Psoas muscle (tissue), 8 donors: Measurements from ENCODE around the gene COX7A2L. TPM values are rescaled to one million over a fixed set of nuclear protein-coding genes. Genes with fewer than 3 reads are reported as not detected.

Source experiments
- ATAC-seq, 4 donors: fragments of 200-7000 bp; cut with Tn5 transposase; one replicate each; pipeline ENCODE4 v1.9.1; 2020; ENCODE audit warnings: moderate library complexity in 3 of 4, mild to moderate bottlenecking in 2 of 4
- DNase-seq, 2 donors: peaks; one replicate each; pipeline ENCODE4 v3.0.0-alpha.2; 2020
- H3K27ac ChIP-seq: fragments of 200-600 bp; one replicate; pipeline ENCODE4 v1.8.0; 2022
- H3K27me3 ChIP-seq, 3 donors: fragments of 200-600 bp in 1 of 3; one replicate each; pipeline versions ENCODE4 v1.6.1 to v1.8.0; 2013 to 2022; ENCODE audit warnings: low read length in 2 of 3, mild to moderate bottlenecking in 2 of 3, moderate library complexity in 1 of 3; ENCODE audit not compliant: insufficient read depth in 3 of 3
- H3K36me3 ChIP-seq, 2 donors: fragments of 200-600 bp in 1 of 2; one replicate each; pipeline versions ENCODE4 v1.6.1 to v1.8.0; 2013 to 2022; ENCODE audit warnings: low read depth in 1 of 2, mild to moderate bottlenecking in 1 of 2, moderate library complexity in 1 of 2; ENCODE audit not compliant: insufficient read depth in 1 of 2
- H3K4me1 ChIP-seq: fragments of 200-600 bp; one replicate; pipeline ENCODE4 v1.8.0; 2022
- H3K4me3 ChIP-seq: fragments of 200-600 bp; one replicate; pipeline ENCODE4 v1.8.0; 2022; ENCODE audit warnings: mild to moderate bottlenecking
- H3K9me3 ChIP-seq: fragments of 200-600 bp; one replicate; pipeline ENCODE4 v1.8.0; 2022
- CTCF ChIP-seq: fragments of 200-600 bp; IDR thresholded peaks from one replicate; pipeline ENCODE4 v1.8.0; 2022; ENCODE audit warnings: antibody characterized with exemption
- WGBS, 3 donors: extraction: QIAGEN DNeasy Blood & Tissue Kit; methylation state at CpG; one replicate each; pipeline versions ENCODE4 v1.1.6 to v1.1.7; 2013; 5-methylcytosine and 5-hydroxymethylcytosine counted together
- intact Hi-C, 2 donors: fragments of 100-400 bp; cut with DNase I; formaldehyde crosslinking; loops; one replicate each; pipeline versions ENCODE4 v1.11.0 to v1.14.2; 2022
- polyA plus RNA-seq, 3 donors: library from polyadenylated mRNA; stranded (reverse); fragments of 200-250 nt; gene quantifications; one replicate each; pipeline ENCODE4 v1.2.3, GENCODE V29; 2013
- total RNA-seq, 4 donors: library from RNA; stranded (reverse); fragmentation: NEBNext Ultra II Directional in 2 of 4; extraction: Animal tissue kit (Norgen Biotek cat#: 25700) in 2 of 4; gene quantifications; one replicate each; pipeline versions ENCODE4 v1.2.1 to v1.2.4, GENCODE V29; 2021 to 2023
- donor health status: healthy with polysubstance abuse.
- donor health status: DM: no; HTN: no; CAD: no; lungs with moderate emphysema.
- donor health status: Bipolar disorder and iron deficiency.
- donor health status: healthy.
- donor health status: DM: yes; HTN: yes; CAD: no.
- donor health status: DM: no; HTN: no; CAD: no.
- donor health status: DM: no; HTN: no; CAD: no.
- donor health status: DM: yes; HTN: yes; CAD: no.

Gene COX7A2L
- total and polyA plus RNA-seq, 7 donors: 58.1 to 176 (median 75.4) TPM

- Histone ChIP-seq H3K9me3 (no peaks in the 10 kb centered on the region), H3K36me3 (peaks cover 0 to 32% of the 10 kb centered on the region in 2 donors), H3K4me1 (no peaks in the 10 kb centered on the region), H3K4me3 (no peak overlapping the region), H3K27me3 (no peaks in the 10 kb centered on the region), H3K27ac (no peak overlapping the region)
- DNase-seq: no peak
- no peak for TF ChIP-seq CTCF
- intact Hi-C loops: no loop called here
- no peak for ATAC-seq
- WGBS, 3 donors: 66 to 93% (median 84%) methylated on average over 2 of the region's 2 CpGs
Observed at GRCh38 chr2:42321452-42322064, 39.5 kb downstream of the COX7A2L start.

GRCh38 chr2:42319265-42319664, 41.8 kb downstream of the COX7A2L start:
- no peak for DNase-seq
- Histone ChIP-seq H3K4me3 (no peak overlapping the region), H3K27ac (no peak overlapping the region), H3K4me1 (no peaks in the 10 kb centered on the region), H3K36me3 (peaks cover 0 to 28% of the 10 kb centered on the region in 2 donors), H3K9me3 (no peaks in the 10 kb centered on the region), H3K27me3 (no peaks in the 10 kb centered on the region)
- WGBS, 3 donors: 92 to 93% (median 93%) methylated on average over 5 of the region's 5 CpGs
- no peak for ATAC-seq
- no peak for TF ChIP-seq CTCF
- intact Hi-C loops: no loop called here

GRCh38 chr2:42317945-42318344, 43.1 kb downstream of the COX7A2L start:
- Histone ChIP-seq H3K4me3 (no peak overlapping the region), H3K27ac (no peak overlapping the region), H3K36me3 (peaks cover 0 to 28% of the 10 kb centered on the region in 2 donors), H3K27me3 (no peaks in the 10 kb centered on the region), H3K4me1 (no peaks in the 10 kb centered on the region), H3K9me3 (no peaks in the 10 kb centered on the region)
- TF ChIP-seq CTCF: no peak
- intact Hi-C loops: no loop called here
- ATAC-seq (no peak), DNase-seq (no peak)

- 94 to 98% (median 95%) methylated on average over 3 of the region's 3 CpGs for WGBS, 3 donors
- Histone ChIP-seq H3K4me1 (no peaks in the 10 kb centered on the region), H3K27me3 (no peaks in the 10 kb centered on the region), H3K27ac (no peak overlapping the region), H3K36me3 (peaks cover 0 to 28% of the 10 kb centered on the region in 2 donors), H3K4me3 (no peak overlapping the region), H3K9me3 (no peaks in the 10 kb centered on the region)
- intact Hi-C loops: no loop called here
- DNase-seq (no peak), ATAC-seq (no peak)
- TF ChIP-seq CTCF: no peak
Observed at GRCh38 chr2:42317486-42317885, 43.5 kb downstream of the COX7A2L start.

- Histone ChIP-seq H3K27ac (no peak overlapping the region), H3K4me1 (no peaks in the 10 kb centered on the region), H3K36me3 (peaks cover 0 to 28% of the 10 kb centered on the region in 2 donors), H3K9me3 (no peaks in the 10 kb centered on the region), H3K27me3 (no peaks in the 10 kb centered on the region), H3K4me3 (no peak overlapping the region)
- no peak for DNase-seq
- intact Hi-C loops: no loop called here
- no peak for TF ChIP-seq CTCF
- 59 to 95% (median 71%) methylated on average over 3 of the region's 3 CpGs for WGBS, 3 donors
- no peak for ATAC-seq
Observed at GRCh38 chr2:42316910-42317309, 44.1 kb downstream of the COX7A2L start.
